SH-SY5Y (cell line): ENCODE results near the gene TFB1M.

ENCODE experiments used
- GATA2 ChIP-seq: IDR thresholded peaks from 2 replicates; pipeline ENCODE4 v1.6.1; 2011; ENCODE audit warnings: mild to moderate bottlenecking, low read depth, low read length
- GATA3 ChIP-seq: IDR thresholded peaks from 2 replicates; pipeline ENCODE4 v1.6.1; 2011; ENCODE audit warnings: low read depth, mild to moderate bottlenecking, low read length, moderate library complexity

DNA sequence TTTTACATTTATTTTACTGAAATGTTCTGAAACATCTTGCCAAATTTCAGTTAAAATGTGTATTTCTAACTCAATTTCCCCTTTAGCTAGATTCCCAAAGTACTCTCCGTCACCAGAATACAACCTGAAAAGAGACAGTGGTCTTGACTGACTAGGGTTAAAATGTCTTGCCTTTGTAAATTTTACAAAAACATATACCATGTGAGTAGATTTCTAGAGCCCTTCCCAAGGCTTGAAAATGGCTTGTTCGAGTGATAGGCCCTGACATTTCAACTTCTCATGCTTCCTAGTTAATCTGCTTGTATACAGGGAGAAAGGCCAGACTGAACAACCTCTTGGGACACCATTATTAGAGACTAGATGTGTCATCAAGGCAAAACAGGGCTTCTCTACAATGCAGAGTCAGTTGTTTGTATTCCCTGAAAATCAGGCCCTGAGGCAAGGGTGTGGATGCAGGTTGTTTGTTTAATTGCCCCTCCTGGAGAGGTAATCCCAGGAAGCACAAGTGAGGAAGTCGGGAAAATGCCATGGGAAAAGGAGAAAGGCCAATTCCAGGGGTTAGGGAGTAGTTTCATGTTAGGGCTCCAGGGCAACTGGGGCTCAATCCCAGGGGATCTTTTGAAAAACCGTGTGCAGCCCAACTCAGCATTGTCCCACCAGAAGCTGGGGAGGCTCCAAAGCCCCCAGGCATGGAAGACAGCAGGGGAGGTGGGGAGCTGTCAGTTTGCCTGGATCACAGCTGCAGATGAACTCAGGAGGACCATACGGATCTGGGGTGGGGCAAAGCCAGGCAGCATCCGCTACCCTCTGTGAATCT, 11.6 kb upstream of the TFB1M start:
- no peak for TF ChIP-seq GATA2
- TF ChIP-seq GATA3: no peak
